ENCODE results near the gene MID1. TPM values are rescaled to one million over a fixed set of nuclear protein-coding genes. Genes with fewer than 3 reads are reported as not detected.

The MID1 gene
- total RNA-seq, 3 donors from 2014 or later, result 41.4 to 48.8 (median 48.4) TPM

GRCh38 chrX:10554612-10555270, 65.6 kb downstream of the MID1 start:
- H3K36me3 ChIP-seq (ENCODE audit: low read depth), result no peaks in the 10 kb centered on the region
- DNase-seq (no peak), ATAC-seq (no peak)
- intact Hi-C loops (cut with DNase I, micrococcal nuclease), result no loop called here
- no peaks in the 10 kb centered on the region for H3K4me1 ChIP-seq (ENCODE audit: low read depth)
- no peak for TF ChIP-seq CTCF (IDR thresholded peaks at IDR 0.05)
- H3K9me3 ChIP-seq, result no peaks in the 10 kb centered on the region
- no peak overlapping the region for H3K4me3 ChIP-seq

- Histone ChIP-seq H3K36me3 (ENCODE audit: low read depth) (no peaks in the 10 kb centered on the region), H3K4me1 (ENCODE audit: low read depth) (peaks cover 3% of the 10 kb centered on the region), H3K4me3 (no peak overlapping the region), H3K9me3 (no peaks in the 10 kb centered on the region)
- ATAC-seq, result peak; percentile 87
- DNase-seq, result peak in 2 of 3 donors; percentile 34 to 75
- intact Hi-C loops (cut with DNase I, micrococcal nuclease), result no loop called here
- TF ChIP-seq CTCF (IDR thresholded peaks at IDR 0.05), result no peak
These were observed 71.1 kb downstream of the MID1 start for GRCh38 chrX:10549280-10549679.

GRCh38 chrX:10548688-10549087, 71.7 kb downstream of the MID1 start:
- intact Hi-C loops (cut with DNase I, micrococcal nuclease), result no loop called here
- no peak for TF ChIP-seq CTCF (IDR thresholded peaks at IDR 0.05)
- peaks cover 3% of the 10 kb centered on the region for H3K4me1 ChIP-seq (ENCODE audit: low read depth)
- H3K9me3 ChIP-seq, result no peaks in the 10 kb centered on the region
- no peak overlapping the region for H3K4me3 ChIP-seq
- H3K36me3 ChIP-seq (ENCODE audit: low read depth), result no peaks in the 10 kb centered on the region
- DNase-seq (no peak), ATAC-seq (no peak)

GRCh38 chrX:10545882-10546281, 74.5 kb downstream of the MID1 start:
- H3K9me3 ChIP-seq, result no peaks in the 10 kb centered on the region
- H3K4me3 ChIP-seq, result no peak overlapping the region
- ATAC-seq (no peak), DNase-seq (no peak)
- intact Hi-C loops (cut with DNase I, micrococcal nuclease), result no loop called here
- H3K36me3 ChIP-seq (ENCODE audit: low read depth), result no peaks in the 10 kb centered on the region
- H3K4me1 ChIP-seq (ENCODE audit: low read depth), result peaks cover 3% of the 10 kb centered on the region
- no peak for TF ChIP-seq CTCF (IDR thresholded peaks at IDR 0.05)

GRCh38 chrX:10542586-10542985, 77.8 kb downstream of the MID1 start:
- no peak for TF ChIP-seq CTCF (IDR thresholded peaks at IDR 0.05)
- Histone ChIP-seq H3K9me3 (no peaks in the 10 kb centered on the region), H3K4me3 (no peak overlapping the region), H3K4me1 (ENCODE audit: low read depth) (no peaks in the 10 kb centered on the region), H3K36me3 (ENCODE audit: low read depth) (no peaks in the 10 kb centered on the region)
- ATAC-seq (no peak), DNase-seq (no peak)
- intact Hi-C loops (cut with DNase I, micrococcal nuclease), result no loop called here

- Histone ChIP-seq H3K36me3 (ENCODE audit: low read depth) (no peaks in the 10 kb centered on the region), H3K9me3 (no peaks in the 10 kb centered on the region), H3K4me3 (no peak overlapping the region), H3K4me1 (ENCODE audit: low read depth) (no peaks in the 10 kb centered on the region)
- DNase-seq (no peak), ATAC-seq (no peak)
- intact Hi-C loops (cut with DNase I, micrococcal nuclease), result no loop called here
- TF ChIP-seq CTCF (IDR thresholded peaks at IDR 0.05), result no peak
These were observed 81.6 kb downstream of the MID1 start for GRCh38 chrX:10538831-10539230.
